HepG2 (cell line): ENCODE measurements around the gene COL9A3. TPM values are rescaled to one million over a fixed set of nuclear protein-coding genes. Genes with fewer than 3 reads are reported as not detected.

ENCODE experiments used
- CERS6 ChIP-seq: sonication (generic); formaldehyde crosslinking; IDR thresholded peaks from 2 replicates; pipeline ENCODE4 v1.5.0; 2020; ENCODE audit warnings: missing genetic modification reagents
- GABPB1 ChIP-seq: IDR thresholded peaks from 2 replicates; pipeline ENCODE4 v1.6.1; 2016; ENCODE audit warnings: mild to moderate bottlenecking, missing genetic modification reagents, moderate library complexity, missing compliant biosample characterization
- JUNB ChIP-seq: sonication (generic); formaldehyde crosslinking; IDR thresholded peaks from 2 replicates; pipeline ENCODE4 v1.8.0; 2022; ENCODE audit warnings: missing genetic modification reagents, mild to moderate bottlenecking, borderline replicate concordance
- KLF13 ChIP-seq: sonication (generic); formaldehyde crosslinking; IDR thresholded peaks from 2 replicates; pipeline ENCODE4 v1.4.0; 2020; ENCODE audit warnings: mild to moderate bottlenecking, missing genetic modification reagents
- MLXIP ChIP-seq: sonication (generic); formaldehyde crosslinking; IDR thresholded peaks from 2 replicates; pipeline ENCODE4 v1.9.0; 2021; ENCODE audit warnings: missing genetic modification reagents, borderline replicate concordance
- NFATC3 ChIP-seq: sonication (generic); formaldehyde crosslinking; IDR thresholded peaks from 2 replicates; pipeline ENCODE4 v1.5.1; 2020; ENCODE audit warnings: mild to moderate bottlenecking, missing genetic modification reagents
- PAF1 ChIP-seq: IDR thresholded peaks from 2 replicates; pipeline ENCODE4 v1.6.1; 2016; ENCODE audit warnings: missing genetic modification reagents, missing compliant biosample characterization
- polyA plus RNA-seq, 8 experiments: library from polyadenylated mRNA; depleted of rRNA in 3 of 8; stranded (reverse) in 7 of 8; unstranded in 1 of 8; fragments of >200 nt; fragmentation: Illumina TruSeq in 4 of 8; extraction: Trizol in 4 of 8; gene quantifications; 2 replicates each; pipeline versions ENCODE4 v1.2.1 to v1.2.3, GENCODE V29; 2011 to 2016; ENCODE audit warnings: low read depth in 4 of 8, missing spikeins in 1 of 8, mixed read lengths in 1 of 8; ENCODE audit not compliant: insufficient read depth in 1 of 8
- total RNA-seq, 5 experiments: library from RNA; depleted of rRNA; stranded (reverse); fragments of >200 nt; fragmentation: Illumina TruSeq; extraction: Trizol; gene quantifications; 2 replicates each; pipeline ENCODE4 v1.2.3, GENCODE V29; 2016; ENCODE audit warnings: low read depth in 1 of 5

Gene COL9A3
- total and polyA plus RNA-seq, 2 of the 13 experiments (the other 11 are each of a cell fraction or from before 2014, with no cell fraction given) = 155 to 204 TPM

DNA sequence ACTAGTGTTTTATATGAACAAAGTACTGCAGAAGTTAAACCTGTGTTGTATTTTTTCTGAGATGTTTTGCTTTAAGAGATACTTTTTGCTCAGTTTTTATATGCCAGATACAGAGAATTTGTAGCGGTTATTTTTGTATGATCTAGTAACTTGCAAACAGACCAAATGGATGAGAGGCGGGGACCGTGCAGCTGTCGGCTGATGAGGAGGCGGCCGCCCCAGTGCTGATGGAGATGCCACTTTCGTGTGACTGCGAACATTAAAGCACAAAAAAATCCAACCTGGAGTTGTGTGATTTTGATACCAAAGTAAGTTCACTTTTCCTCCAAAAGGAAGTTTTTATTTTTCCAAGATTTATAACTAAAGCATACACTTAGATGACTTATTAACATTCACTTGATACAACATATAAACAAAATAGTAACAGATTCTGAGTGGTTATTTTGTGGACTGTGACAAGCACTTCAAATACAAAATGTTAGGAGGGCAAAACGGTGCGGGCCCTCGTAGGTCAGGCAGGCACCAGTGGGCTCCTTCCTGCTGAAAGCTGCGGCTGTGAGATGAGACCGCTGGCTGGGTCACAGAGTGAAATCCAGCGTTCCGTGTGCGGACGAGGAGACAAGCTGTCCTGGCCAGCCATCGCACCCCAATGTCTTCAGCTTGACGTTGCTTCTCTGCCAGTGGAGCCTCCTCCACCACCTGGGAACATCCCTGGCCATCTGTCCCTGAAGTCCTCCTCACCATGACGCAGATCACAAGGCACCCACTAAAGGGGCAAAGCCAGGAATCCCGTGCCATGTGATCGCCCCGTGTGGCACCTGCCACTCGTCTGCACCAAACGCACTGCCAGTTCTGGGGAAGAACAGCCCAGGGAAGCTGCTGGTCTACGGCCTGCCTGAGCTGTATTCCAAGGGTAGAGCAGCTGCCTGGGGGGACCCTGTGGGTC is 16.3 kb upstream of the COL9A3 start (continued):
- no peak for TF ChIP-seq MLXIP (CRISPR knock-in tag)
- 0 out of 2 replicates have a peak, but pooled peaks have one; percentile 10 for TF ChIP-seq GABPB1
- TF ChIP-seq JUNB (CRISPR knock-in tag) = no peak
- peak; percentile 34; the same call in 1 of the 2 replicates for TF ChIP-seq PAF1 (CRISPR knock-in tag)
- TF ChIP-seq KLF13 (CRISPR knock-in tag) = 0 out of 2 replicates have a peak, but pooled peaks have one; percentile 7
- no peak for TF ChIP-seq CERS6 (CRISPR knock-in tag)
- no peak for TF ChIP-seq NFATC3
